Measurements from ENCODE around the gene RBP7.
"Not testable (repeated sequence)": the region's sequence is repeated elsewhere in the genome, so short reads cannot be mapped to it uniquely, and the experiment has no call there.

Gene RBP7

GRCh38 chr1:9996624-9997582 is at the start of gene RBP7:
Gene RBP7 (plus strand): TSS chr1:9997228. CDS start chr1:9997259, 31 bp downstream.
- FAIRE-seq (no peak), DNase-seq (ENCODE audit: insufficient read length, low spot score) (peak; percentile 47)

GRCh38 chr1:9957726-9958125 is 39.3 kb upstream of the RBP7 start:
- no peak for FAIRE-seq
- DNase-seq (ENCODE audit: insufficient read length, low spot score): no peak

DNA sequence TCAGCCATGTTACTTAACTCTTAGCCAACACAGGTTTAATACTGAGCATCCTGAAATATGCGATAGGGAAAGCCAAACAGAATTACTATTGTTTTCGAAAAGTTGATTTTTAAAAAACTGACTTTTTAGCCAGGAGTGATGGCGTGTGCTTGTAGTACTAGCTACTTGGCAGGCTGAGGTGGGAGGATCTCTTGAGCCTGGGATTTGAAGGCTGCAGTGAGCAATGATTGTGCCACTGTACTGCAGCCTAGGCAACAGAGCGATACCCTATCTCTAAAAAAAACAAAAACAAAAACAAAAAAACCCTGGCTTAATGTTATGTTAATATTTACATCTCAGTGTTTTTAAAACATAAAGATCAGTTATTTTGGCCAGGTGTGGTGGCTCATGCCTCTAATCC is 37.0 kb upstream of the RBP7 start:
- FAIRE-seq (no peak), DNase-seq (ENCODE audit: insufficient read length, low spot score) (no peak)

DNA sequence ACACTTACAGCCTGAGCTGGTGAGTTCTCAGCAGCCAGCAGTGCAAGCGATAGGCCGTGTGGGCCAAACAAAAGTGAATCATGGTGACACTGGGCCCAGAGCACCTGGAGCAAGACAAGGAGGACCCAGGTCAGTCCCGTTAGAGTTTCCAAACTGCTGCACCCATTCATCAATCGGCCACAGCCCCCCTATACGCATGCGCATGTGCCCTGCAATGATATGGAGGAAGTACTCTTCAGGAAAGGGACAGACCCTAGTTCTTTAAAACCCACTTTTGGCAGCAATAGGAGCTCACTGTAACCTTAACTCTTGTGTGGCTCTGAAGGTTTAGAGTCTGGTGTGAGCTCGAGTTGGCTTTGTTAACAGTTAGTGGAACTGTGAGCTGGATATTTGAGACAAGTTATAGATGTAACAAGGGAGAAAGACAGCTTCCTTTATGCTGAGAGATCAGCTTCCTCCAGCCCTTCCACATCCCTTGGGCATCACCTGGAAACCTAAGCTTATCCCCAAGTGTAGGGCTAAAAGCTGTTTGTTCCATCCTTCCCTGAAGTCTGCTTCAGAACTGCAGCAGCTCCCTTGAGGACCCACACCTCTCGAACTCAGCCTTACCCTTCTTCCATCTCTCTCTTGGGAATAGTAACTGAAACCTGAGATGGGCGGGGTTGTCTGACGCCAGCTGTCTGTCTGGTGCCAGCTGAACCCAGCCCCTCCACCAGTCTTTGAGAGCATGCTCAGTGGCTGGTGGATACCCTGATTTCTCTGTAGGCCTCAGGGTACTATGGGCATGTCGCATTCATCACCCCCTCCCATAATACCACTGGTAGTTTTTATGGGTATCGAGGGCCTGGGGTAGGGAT is 36.1 kb upstream of the RBP7 start:
- peak; percentile 53 for DNase-seq (ENCODE audit: insufficient read length, low spot score)
- no peak for FAIRE-seq

- DNase-seq (ENCODE audit: insufficient read length, low spot score) (no peak), FAIRE-seq (no peak)
These were observed 12.8 kb upstream of the RBP7 start for GRCh38 chr1:9984253-9984652.

DNA sequence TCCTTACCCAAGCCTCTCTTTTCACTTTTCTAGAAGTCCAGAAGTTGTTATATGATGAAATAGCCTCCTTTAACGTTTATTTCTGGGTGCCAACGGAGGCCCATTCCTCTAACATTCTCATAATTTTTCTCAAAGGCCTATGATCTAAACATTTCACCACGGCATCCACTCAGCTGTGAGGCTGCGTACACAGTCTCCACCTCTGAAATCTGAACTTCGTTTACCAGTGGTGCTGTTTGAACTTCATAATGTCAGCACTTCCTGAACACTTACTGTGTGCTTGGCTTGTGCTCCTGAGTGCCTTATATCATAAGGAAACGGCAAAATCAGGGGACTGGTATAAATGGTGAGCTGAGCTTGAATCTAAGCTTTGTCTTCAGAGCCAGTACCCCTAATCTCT is 12.0 kb upstream of the RBP7 start:
- no peak for DNase-seq (ENCODE audit: insufficient read length, low spot score)
- FAIRE-seq: no peak

- no peak for DNase-seq (ENCODE audit: insufficient read length, low spot score)
- FAIRE-seq: no peak
These were observed 7.3 kb upstream of the RBP7 start for GRCh38 chr1:9989773-9990172.

DNA sequence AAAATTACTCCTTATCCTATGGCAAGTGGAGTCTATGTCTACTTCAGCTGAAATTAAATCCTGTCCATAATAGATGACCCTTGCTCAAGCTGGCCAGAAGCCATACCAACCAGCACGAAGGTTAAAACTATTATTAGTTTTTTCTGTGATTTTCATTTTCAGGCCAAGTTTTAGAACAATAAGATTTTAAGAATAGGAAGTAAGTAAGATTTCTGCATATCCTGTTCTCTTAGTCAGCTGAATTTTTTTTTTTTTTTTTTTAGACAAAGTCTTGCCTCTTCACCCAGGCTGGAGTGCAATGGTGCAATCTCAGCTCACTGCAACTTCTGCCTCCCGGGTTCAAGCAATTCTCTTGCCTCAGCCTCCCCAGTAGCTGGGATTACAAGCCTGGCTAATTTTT is 6.1 kb upstream of the RBP7 start:
- no peak for FAIRE-seq

GRCh38 chr1:9992910-9993309 is 4.1 kb upstream of the RBP7 start:
- FAIRE-seq: no peak
- no peak for DNase-seq (ENCODE audit: insufficient read length, low spot score)

More for the DNA sequence above, 6.1 kb upstream of the RBP7 start:
- DNase-seq (ENCODE audit: insufficient read length, low spot score): no peak

GRCh38 chr1:9993561-9994075 is 3.4 kb upstream of the RBP7 start:
- FAIRE-seq (no peak), DNase-seq (ENCODE audit: insufficient read length, low spot score) (no peak)

- FAIRE-seq (no peak), DNase-seq (ENCODE audit: insufficient read length, low spot score) (no peak)
These were observed 4.1 kb downstream of the RBP7 start for GRCh38 chr1:10001016-10001665.

- FAIRE-seq; DNase-seq (ENCODE audit: insufficient read length, low spot score): not testable (repeated sequence)
These were observed 8.2 kb downstream of the RBP7 start for GRCh38 chr1:10005248-10005647.

GRCh38 chr1:10007169-10007568 is 10.1 kb downstream of the RBP7 start:
- DNase-seq (ENCODE audit: insufficient read length, low spot score) (no peak), FAIRE-seq (no peak)

DNA sequence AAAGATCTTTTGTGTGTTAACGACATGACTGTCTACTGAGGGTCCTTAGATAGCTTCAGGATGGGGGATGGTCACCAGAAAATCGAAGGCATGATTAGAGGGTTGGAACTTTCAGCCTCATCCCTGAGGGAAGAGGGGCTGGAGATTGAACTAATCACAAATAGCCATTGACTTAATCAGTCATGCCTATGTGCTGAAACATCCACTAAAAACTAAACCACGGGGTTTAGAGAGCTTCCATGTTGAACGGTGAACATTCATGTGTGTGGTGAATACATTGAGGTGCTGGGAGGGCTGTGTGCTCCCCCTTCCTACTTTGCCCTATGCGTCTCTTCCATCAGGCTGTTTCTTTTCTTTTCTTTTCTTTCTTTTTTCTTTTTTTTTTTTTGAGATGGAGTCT is 17.0 kb downstream of the RBP7 start:
- no peak for DNase-seq (ENCODE audit: insufficient read length, low spot score)
- FAIRE-seq: no peak

DNA sequence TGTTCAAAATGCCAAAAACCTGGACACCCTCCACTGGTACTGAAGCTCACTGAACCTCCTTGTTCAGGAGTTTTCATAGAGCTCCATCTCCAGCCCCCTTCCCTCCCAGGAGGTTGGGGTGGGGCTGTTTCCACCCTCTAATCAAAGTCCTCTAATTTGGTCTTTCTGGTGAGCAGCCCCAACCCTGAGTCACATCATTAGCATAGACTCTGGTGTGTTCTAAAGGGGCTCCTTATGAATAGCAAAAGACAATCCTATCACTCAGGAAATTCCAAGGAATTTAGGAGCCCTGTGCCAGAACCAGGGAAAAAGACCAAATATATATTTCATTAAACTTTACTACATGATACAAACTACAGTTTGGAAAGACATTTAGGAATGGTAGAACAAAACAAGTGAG is 22.5 kb downstream of the RBP7 start:
- FAIRE-seq: no peak
- DNase-seq (ENCODE audit: insufficient read length, low spot score): no peak

- no peak for FAIRE-seq
- DNase-seq (ENCODE audit: insufficient read length, low spot score): no peak
These were observed 23.1 kb downstream of the RBP7 start for GRCh38 chr1:10020086-10020485.

DNA sequence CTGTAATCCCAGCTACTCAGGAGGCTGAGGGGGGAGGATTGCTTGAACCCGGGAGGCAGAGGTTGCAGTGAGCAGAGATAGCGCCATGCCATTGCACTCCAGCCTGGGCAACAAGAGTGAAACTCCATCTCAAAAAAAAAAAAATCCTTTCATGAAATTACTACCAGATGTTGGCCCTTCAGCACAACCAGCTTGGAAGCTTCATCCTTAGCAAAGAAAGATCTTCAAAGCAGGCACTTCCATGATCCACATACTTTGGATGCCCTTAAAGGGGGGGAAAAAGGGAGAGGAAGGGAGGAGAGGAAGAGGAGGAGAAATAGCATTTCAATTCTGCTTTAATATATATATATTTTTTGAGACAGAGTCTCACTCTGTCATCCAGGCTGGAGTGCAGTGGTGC is 23.6 kb downstream of the RBP7 start:
- FAIRE-seq; DNase-seq (ENCODE audit: insufficient read length, low spot score): not testable (repeated sequence)

DNA sequence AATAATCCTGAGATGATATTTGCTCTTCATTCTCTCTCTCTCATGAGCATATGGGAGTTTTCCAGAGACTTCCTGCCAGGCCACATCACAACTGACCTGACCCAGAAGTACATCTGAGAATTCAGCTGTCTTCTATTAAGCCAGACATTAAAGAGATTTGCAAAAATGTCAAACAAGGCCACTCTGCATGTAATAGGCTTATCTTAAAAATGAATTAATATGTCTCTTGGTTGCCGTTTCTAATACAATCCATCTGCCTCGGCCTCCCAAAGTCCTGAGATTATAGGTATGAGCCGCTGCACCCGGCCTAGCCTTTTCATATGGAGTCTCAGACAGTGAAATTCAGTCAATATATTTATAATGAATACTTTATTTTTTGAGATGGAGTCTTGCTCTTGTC is 25.0 kb downstream of the RBP7 start:
- DNase-seq (ENCODE audit: insufficient read length, low spot score); FAIRE-seq: not testable (repeated sequence)

GRCh38 chr1:10022656-10023055 is 25.6 kb downstream of the RBP7 start:
- no peak for FAIRE-seq
- DNase-seq (ENCODE audit: insufficient read length, low spot score): no peak

- no peak for DNase-seq (ENCODE audit: insufficient read length, low spot score)
- no peak for FAIRE-seq
These were observed 28.3 kb downstream of the RBP7 start for GRCh38 chr1:10025354-10025753.

DNA sequence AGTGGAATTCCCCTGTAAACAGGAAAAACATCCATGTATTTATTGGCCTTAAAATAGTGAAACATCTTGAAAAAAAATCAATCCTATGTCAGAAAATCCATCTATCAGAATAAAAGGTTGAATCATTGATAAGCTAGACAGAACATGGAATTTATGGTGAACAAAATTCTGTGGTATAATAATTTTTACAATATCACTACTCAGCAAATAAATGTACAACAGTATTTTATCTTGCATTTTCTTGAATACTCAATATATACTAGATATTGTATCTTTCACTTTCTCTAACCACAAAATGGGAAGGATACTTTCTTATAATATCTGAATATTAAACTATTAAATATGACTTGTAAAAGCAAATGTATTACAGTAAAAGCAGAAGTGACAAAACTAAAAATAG is 30.0 kb downstream of the RBP7 start:
- FAIRE-seq: no peak
- DNase-seq (ENCODE audit: insufficient read length, low spot score): no peak

All from HTR-8/SVneo (cell line).